Measurements from ENCODE around the gene SPATC1L. TPM values are rescaled to one million over a fixed set of nuclear protein-coding genes. Genes with fewer than 3 reads are reported as not detected.

SPATC1L gene
- total and polyA plus RNA-seq, 2 donors (not counting 3 experiments of a cell fraction or from before 2014, with no cell fraction given) = 11.5 to 15.3 TPM

GRCh38 chr21:46221664-46222435 is 37.6 kb upstream of the SPATC1L start:
- Histone ChIP-seq H3K9ac (replicated peaks; ENCODE audit: extremely low read depth, insufficient read depth, low read length) (no peak overlapping the region), H3K27ac (ENCODE audit: insufficient read depth, low read depth, low read length) (no peak overlapping the region), H3K79me2 (ENCODE audit: control insufficient read depth, insufficient read depth, low read length) (peaks cover 39% of the 10 kb centered on the region), H3K36me3 (ENCODE audit: control insufficient read depth in 2 of 2, extremely low read depth in 1 of 2, insufficient read depth in 2 of 2, low read length in 2 of 2) (peaks cover 6 to 13% of the 10 kb centered on the region in 2 experiments), H3K4me3 (replicated peaks in 1 of 3; ENCODE audit: insufficient read depth in 1 of 3, low read depth in 1 of 3, low read length in 3 of 3) (no peak overlapping the region), H3K9me1 (replicated peaks; ENCODE audit: control insufficient read depth, extremely low read depth, insufficient read depth, low read length) (no peaks in the 10 kb centered on the region), H3K4me1 (ENCODE audit: control insufficient read depth, extremely low read depth, insufficient read depth, low read length) (peaks cover 7% of the 10 kb centered on the region), H3K9me3 (replicated peaks; ENCODE audit: control insufficient read depth, insufficient read depth, low read length) (no peaks in the 10 kb centered on the region), H3K27me3 (ENCODE audit: control insufficient read depth in 2 of 2, insufficient read depth in 2 of 2, low read length in 2 of 2) (no peaks in the 10 kb centered on the region), H3K4me2 (ENCODE audit: insufficient read depth, low read length) (no peak overlapping the region), H2AFZ (ENCODE audit: low read depth, low read length) (no peak overlapping the region), H4K20me1 (replicated peaks; ENCODE audit: control insufficient read depth, extremely low read depth, insufficient read depth, low read length) (no peaks in the 10 kb centered on the region)
- DNase-seq (ENCODE audit: low read depth, low spot score) (no peak), FAIRE-seq (no peak)
- TF ChIP-seq FOS (IDR thresholded peaks at IDR 0.05; ENCODE audit: borderline replicate concordance, insufficient read depth, low read length) (no peak), EZH2 (IDR thresholded peaks at IDR 0.05; ENCODE audit: borderline replicate concordance, low read depth, low read length, severe bottlenecking) (no peak), POLR2AphosphoS5 (IDR thresholded peaks at IDR 0.05; ENCODE audit: insufficient read depth, low read depth, low read length) (no peak), GATA2 (IDR thresholded peaks at IDR 0.05; ENCODE audit: insufficient read depth, insufficient read length, low read depth, low read length) (no peak), POLR2A (IDR thresholded peaks at IDR 0.05; ENCODE audit: low read depth, low read length) (no peak), MYC (IDR thresholded peaks at IDR 0.05; ENCODE audit: low read depth, low read length) (no peak), JUN (IDR thresholded peaks at IDR 0.05; ENCODE audit: borderline replicate concordance, insufficient read depth, insufficient read length, low read depth) (no peak), MAX (IDR thresholded peaks at IDR 0.05; ENCODE audit: insufficient read depth, insufficient read length) (no peak), CTCF (IDR thresholded peaks at IDR 0.05; ENCODE audit: extremely low read depth in 1 of 2, insufficient read depth in 1 of 2, low read depth in 1 of 2, low read length in 2 of 2) (no peak)
- dilution Hi-C loops (cut with MboI; ENCODE audit: extremely low pct_ligation_motif_present, low sequenced_read_pairs) = no loop called here
- ChIA-PET POLR2A (interaction anchor here (0.6 kb wide), 1 partner anchor 218 kb away, joined by 3 read pairs; no protein-coding TSS in a partner anchor), CTCF (no interaction called here)
- intact Hi-C loops (cut with micrococcal nuclease) = no loop called here
- no TSS peak for BruUV-seq (replicated peaks)
